Heart left ventricle (tissue), 13 donors: Measurements from ENCODE around the gene C12orf42.

Experiments used
- CTCF ChIP-seq, 12 donors: fragments of 200-600 bp; sonication (generic) in 4 of 12; IDR thresholded peaks; one replicate each; pipeline versions ENCODE4 v1.5.0 to v1.8.0; 2018 to 2022; ENCODE audit warnings: antibody characterized with exemption in 12 of 12, mild to moderate bottlenecking in 5 of 12
- POLR2A ChIP-seq, 2 donors: fragments of 450-650 bp; IDR thresholded peaks; one replicate each; pipeline ENCODE4 v1.6.1; 2017; ENCODE audit warnings: antibody characterized with exemption in 2 of 2, mild to moderate bottlenecking in 2 of 2, moderate library complexity in 2 of 2
- donor health status: ischemic (EF 13 %, LVEDD 7.1; RV severe dilation, severe dysfunction).
- donor health status: DM: no; HTN: yes; CAD: no.
- donor health status: DM: no; HTN: no; CAD: no.
- donor health status: ischemic (EF 25% LVEDD 6.9; RV normal size, moderate dysfunction).
- donor health status: ischemic (EF 25% LVEDD 5.7; RV mildly dilated, moderate dysfunction).
- donor health status: ischemic (EF 35%, LVEDD 5.7; RV mildly dilated, moderate dysfunction).
- donor health status: nonischemic (EF 11% LVEDD 7.7; RV severe dilation, severe dysfunction).
- donor health status: DM: yes; HTN: yes; CAD: no.
- donor health status: PGD.
- donor health status: ischemic (EF 29% LVEDD 5.4; RV normal size, mild dysfunction).
- donor health status: nonischemic (EF 23%, LVEDD 6.1; RV moderate dilation, normal function).

GRCh38 chr12:103279444-103279843 lies 216.3 kb downstream of the C12orf42 start:
- TF ChIP-seq CTCF (IDR thresholded peaks at IDR 0.05) (no peak), POLR2A (IDR thresholded peaks at IDR 0.05) (no peak)
